GM21390 (cell line): Measurements from ENCODE around the gene SERPINB8.
A peak's percentile ranks its signal among the peaks of the same experiment; 100 is the strongest.

Source experiments
- ATAC-seq: cut with Tn5 transposase; IDR thresholded peaks from one replicate; pipeline ENCODE4 v1.9.1; 2021; ENCODE audit not compliant: unreplicated experiment

SERPINB8 gene

GRCh38 chr18:63963615-63964256 lies 6.1 kb upstream of the SERPINB8 start:
- ATAC-seq, result peak; percentile 81

GRCh38 chr18:63964908-63965307 lies 5.0 kb upstream of the SERPINB8 start:
- ATAC-seq, result no peak

- no peak for ATAC-seq
Measured at GRCh38 chr18:63965716-63966330, 4.1 kb upstream of the SERPINB8 start.

- ATAC-seq, result peak; percentile 3
Measured at GRCh38 chr18:63970809-63971205, 926 bp downstream of the SERPINB8 start.

- ATAC-seq, result no peak
Measured at GRCh38 chr18:63971320-63972001, 1.6 kb downstream of the SERPINB8 start.

- no peak for ATAC-seq
Measured at GRCh38 chr18:63972002-63972376, 2.1 kb downstream of the SERPINB8 start.

GRCh38 chr18:63974991-63975390 lies 5.1 kb downstream of the SERPINB8 start:
- no peak for ATAC-seq

- ATAC-seq, result peak; percentile 39
Measured at GRCh38 chr18:63975628-63976027, 5.7 kb downstream of the SERPINB8 start.

GRCh38 chr18:63977040-63977439 lies 7.2 kb downstream of the SERPINB8 start:
- no peak for ATAC-seq

- peak; percentile 71 for ATAC-seq
Measured at GRCh38 chr18:63979409-63979920, 9.6 kb downstream of the SERPINB8 start.

- no peak for ATAC-seq
Measured at GRCh38 chr18:63980027-63980426, 10.1 kb downstream of the SERPINB8 start.

GRCh38 chr18:63980896-63981460 lies 11.1 kb downstream of the SERPINB8 start:
- ATAC-seq, result no peak

- no peak for ATAC-seq
Measured at GRCh38 chr18:63981719-63982118, 11.8 kb downstream of the SERPINB8 start.

- no peak for ATAC-seq
Measured at GRCh38 chr18:63982361-63982760, 12.5 kb downstream of the SERPINB8 start.

GRCh38 chr18:63986885-63987284 lies 17.0 kb downstream of the SERPINB8 start:
- ATAC-seq, result no peak

- ATAC-seq, result no peak
Measured at GRCh38 chr18:63987743-63988142, 17.9 kb downstream of the SERPINB8 start.

GRCh38 chr18:63992751-63993150 lies 22.9 kb downstream of the SERPINB8 start:
- no peak for ATAC-seq

- ATAC-seq, result no peak
Measured at GRCh38 chr18:63994783-63995399, 25.0 kb downstream of the SERPINB8 start.

GRCh38 chr18:63997041-63997440 lies 27.2 kb downstream of the SERPINB8 start:
- ATAC-seq, result no peak

GRCh38 chr18:63997606-63998005 lies 27.7 kb downstream of the SERPINB8 start:
- ATAC-seq, result no peak

- ATAC-seq, result no peak
Measured at GRCh38 chr18:63999871-64000270, 30.0 kb downstream of the SERPINB8 start.
